ELF-1 (cell line): ENCODE measurements around the gene SLC34A1.
"Not testable (repeated sequence)": the region's sequence is repeated elsewhere in the genome, so short reads cannot be mapped to it uniquely, and the experiment has no call there.

ENCODE experiments used
- DNase-seq: peaks from one replicate; pipeline ENCODE4 v3.0.0-alpha.2; 2016; ENCODE audit warnings: low read depth, low spot score

Gene SLC34A1

GRCh38 chr5:177355162-177355867 lies 28.9 kb upstream of the SLC34A1 start:
- DNase-seq: no peak

- no peak for DNase-seq
Measured at GRCh38 chr5:177355868-177356168, 28.4 kb upstream of the SLC34A1 start.

GRCh38 chr5:177356746-177357145 lies 27.5 kb upstream of the SLC34A1 start:
- no peak for DNase-seq

- no peak for DNase-seq
Measured at GRCh38 chr5:177357146-177357458, 27.1 kb upstream of the SLC34A1 start.

- no peak for DNase-seq
Measured at GRCh38 chr5:177357459-177358351, 26.5 kb upstream of the SLC34A1 start, which contains the start of gene RGS14. Gene RGS14, plus strand, starts transcription at chr5:177357924. Its CDS starts 101 bp downstream, at chr5:177358025.

GRCh38 chr5:177358370-177358819 lies 25.8 kb upstream of the SLC34A1 start:
- no peak for DNase-seq

GRCh38 chr5:177359451-177359851 lies 24.8 kb upstream of the SLC34A1 start:
- no peak for DNase-seq

- no peak for DNase-seq
Measured at GRCh38 chr5:177359860-177360259, 24.4 kb upstream of the SLC34A1 start.

- not testable (repeated sequence) for DNase-seq
Measured at GRCh38 chr5:177360740-177361139, 23.5 kb upstream of the SLC34A1 start.

- DNase-seq: no peak
Measured at GRCh38 chr5:177361418-177362291, 22.6 kb upstream of the SLC34A1 start.

- no peak for DNase-seq
Measured at GRCh38 chr5:177362292-177362609, 22.0 kb upstream of the SLC34A1 start.

GRCh38 chr5:177362610-177363507 lies 21.4 kb upstream of the SLC34A1 start:
- DNase-seq: peak; percentile 55

- no peak for DNase-seq
Measured at GRCh38 chr5:177363565-177363964, 20.7 kb upstream of the SLC34A1 start.

GRCh38 chr5:177364159-177364962 lies 19.9 kb upstream of the SLC34A1 start:
- no peak for DNase-seq

GRCh38 chr5:177365845-177366527 lies 18.2 kb upstream of the SLC34A1 start:
- no peak for DNase-seq

- DNase-seq: peak; percentile 95
Measured at GRCh38 chr5:177366528-177367322, 17.5 kb upstream of the SLC34A1 start.

GRCh38 chr5:177367323-177367848 lies 16.8 kb upstream of the SLC34A1 start:
- DNase-seq: no peak

GRCh38 chr5:177367981-177368868 lies 16.0 kb upstream of the SLC34A1 start:
- no peak for DNase-seq
